Mesothelial cell of epicardium (in vitro differentiated cells): ENCODE data around the gene RTN4R. TPM values are rescaled to one million over a fixed set of nuclear protein-coding genes. Genes with fewer than 3 reads are reported as not detected.
A peak's percentile ranks its signal among the peaks of the same experiment; 100 is the strongest.

ENCODE experiments used
- DNase-seq, 2 experiments: peaks; one replicate each; pipeline ENCODE4 v3.0.0; 2021; ENCODE audit warnings: low spot score in 2 of 2; ENCODE audit not compliant: unreplicated experiment in 2 of 2
- H3K27ac Mint-ChIP-seq: 2 replicates; pipeline ENCODE4 v1.8.0; 2021; ENCODE audit warnings: mixed read lengths
- H3K27me3 Mint-ChIP-seq: 2 replicates; pipeline ENCODE4 v1.8.0; 2021; ENCODE audit warnings: low read depth, mixed read lengths
- H3K36me3 Mint-ChIP-seq: 2 replicates; pipeline ENCODE4 v1.8.0; 2021; ENCODE audit warnings: mixed read lengths
- H3K4me1 Mint-ChIP-seq: 2 replicates; pipeline ENCODE4 v1.8.0; 2021; ENCODE audit warnings: mixed read lengths
- H3K4me3 Mint-ChIP-seq: 2 replicates; pipeline ENCODE4 v1.8.0; 2021; ENCODE audit warnings: mild to moderate bottlenecking, moderate library complexity, mixed read lengths
- H3K9me3 Mint-ChIP-seq: 2 replicates; pipeline ENCODE4 v1.8.0; 2021; ENCODE audit warnings: mixed read lengths
- total RNA-seq: library from RNA; stranded (reverse); gene quantifications from 3 replicates; pipeline ENCODE4 v1.2.1, GENCODE V29; 2021
- TF ChIP-seq, protein P1 (sequence below): fragments of 200-600 bp; sonication (generic); IDR thresholded peaks from one replicate; pipeline ENCODE4 v1.5.0; 2021; ENCODE audit warnings: antibody characterized with exemption; ENCODE audit not compliant: unreplicated experiment

RTN4R gene
- total RNA-seq, 1 donor from 2014 or later = 10.0 TPM

DNA sequence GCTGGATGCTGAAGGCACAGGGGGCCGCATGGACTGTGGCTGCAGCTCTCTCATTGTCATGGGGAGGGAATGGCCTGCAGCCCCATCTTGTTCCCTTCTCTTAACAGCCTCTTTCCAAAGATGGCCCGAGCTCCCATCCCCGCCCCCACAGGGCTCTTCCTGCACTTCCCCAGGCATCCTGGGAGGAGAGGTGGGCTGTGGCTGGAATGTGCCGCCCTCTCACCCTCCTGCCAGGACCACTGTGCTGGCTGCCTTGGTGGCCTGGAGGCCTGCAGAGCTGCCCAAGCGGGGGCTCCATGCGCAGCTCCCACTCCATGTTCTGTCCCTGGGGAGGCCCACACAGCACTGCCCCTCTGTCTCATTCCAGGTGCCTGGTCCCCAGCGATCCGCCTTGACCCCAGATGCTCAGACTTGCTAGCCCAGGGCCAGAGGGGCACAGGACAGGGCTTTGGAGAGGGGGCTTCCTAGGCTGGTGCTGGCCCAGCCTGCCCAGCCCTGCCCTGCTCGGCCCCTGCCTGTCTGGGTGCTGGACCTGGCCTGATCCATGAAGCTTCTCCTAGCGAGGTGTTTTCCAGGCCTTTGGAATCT is 56.6 kb downstream of the RTN4R start:
- Mint-ChIP-seq H3K4me1 (peaks cover 10% of the 10 kb centered on the region), H3K9me3 (no peaks in the 10 kb centered on the region), H3K4me3 (no peak overlapping the region), H3K36me3 (no peaks in the 10 kb centered on the region), H3K27ac (no peak overlapping the region), H3K27me3 (peaks cover 2% of the 10 kb centered on the region)
- TF ChIP-seq, protein P1, sequence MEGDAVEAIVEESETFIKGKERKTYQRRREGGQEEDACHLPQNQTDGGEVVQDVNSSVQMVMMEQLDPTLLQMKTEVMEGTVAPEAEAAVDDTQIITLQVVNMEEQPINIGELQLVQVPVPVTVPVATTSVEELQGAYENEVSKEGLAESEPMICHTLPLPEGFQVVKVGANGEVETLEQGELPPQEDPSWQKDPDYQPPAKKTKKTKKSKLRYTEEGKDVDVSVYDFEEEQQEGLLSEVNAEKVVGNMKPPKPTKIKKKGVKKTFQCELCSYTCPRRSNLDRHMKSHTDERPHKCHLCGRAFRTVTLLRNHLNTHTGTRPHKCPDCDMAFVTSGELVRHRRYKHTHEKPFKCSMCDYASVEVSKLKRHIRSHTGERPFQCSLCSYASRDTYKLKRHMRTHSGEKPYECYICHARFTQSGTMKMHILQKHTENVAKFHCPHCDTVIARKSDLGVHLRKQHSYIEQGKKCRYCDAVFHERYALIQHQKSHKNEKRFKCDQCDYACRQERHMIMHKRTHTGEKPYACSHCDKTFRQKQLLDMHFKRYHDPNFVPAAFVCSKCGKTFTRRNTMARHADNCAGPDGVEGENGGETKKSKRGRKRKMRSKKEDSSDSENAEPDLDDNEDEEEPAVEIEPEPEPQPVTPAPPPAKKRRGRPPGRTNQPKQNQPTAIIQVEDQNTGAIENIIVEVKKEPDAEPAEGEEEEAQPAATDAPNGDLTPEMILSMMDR = no peak
- no peak for DNase-seq

DNA sequence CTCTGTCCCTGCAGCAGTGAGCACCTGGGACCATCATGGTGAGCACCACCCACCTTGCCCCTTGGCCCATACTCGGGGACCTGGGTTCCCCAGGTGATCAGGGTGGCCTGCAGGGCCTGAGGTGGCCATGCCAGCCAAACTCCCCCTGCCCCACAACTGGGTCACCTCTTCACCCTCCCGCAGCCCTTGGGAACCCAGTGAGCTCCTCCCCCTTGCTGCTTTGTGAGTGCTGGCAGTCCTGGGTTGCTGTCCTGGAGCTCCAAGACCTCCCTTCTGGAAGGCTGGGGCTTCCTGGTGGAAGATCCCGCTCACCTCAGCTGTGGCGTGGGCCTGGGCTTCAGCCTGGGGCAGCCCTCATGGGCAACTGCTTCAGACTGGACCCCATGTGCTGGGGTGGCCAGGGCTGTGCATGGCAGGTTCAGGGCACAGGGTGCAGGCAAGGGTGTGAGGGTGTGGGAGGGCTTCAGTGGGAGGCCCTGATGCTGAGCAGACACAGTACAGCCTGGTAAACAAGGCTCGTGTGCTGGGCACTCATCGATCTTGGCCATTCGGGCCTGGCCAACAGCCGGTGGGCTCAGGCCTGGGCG is 57.6 kb downstream of the RTN4R start:
- Mint-ChIP-seq H3K27ac (no peak overlapping the region), H3K4me3 (no peak overlapping the region), H3K27me3 (peaks cover 2% of the 10 kb centered on the region), H3K36me3 (no peaks in the 10 kb centered on the region), H3K9me3 (no peaks in the 10 kb centered on the region), H3K4me1 (peaks cover 19% of the 10 kb centered on the region)
- DNase-seq = no peak
- TF ChIP-seq, protein P1 = no peak

DNA sequence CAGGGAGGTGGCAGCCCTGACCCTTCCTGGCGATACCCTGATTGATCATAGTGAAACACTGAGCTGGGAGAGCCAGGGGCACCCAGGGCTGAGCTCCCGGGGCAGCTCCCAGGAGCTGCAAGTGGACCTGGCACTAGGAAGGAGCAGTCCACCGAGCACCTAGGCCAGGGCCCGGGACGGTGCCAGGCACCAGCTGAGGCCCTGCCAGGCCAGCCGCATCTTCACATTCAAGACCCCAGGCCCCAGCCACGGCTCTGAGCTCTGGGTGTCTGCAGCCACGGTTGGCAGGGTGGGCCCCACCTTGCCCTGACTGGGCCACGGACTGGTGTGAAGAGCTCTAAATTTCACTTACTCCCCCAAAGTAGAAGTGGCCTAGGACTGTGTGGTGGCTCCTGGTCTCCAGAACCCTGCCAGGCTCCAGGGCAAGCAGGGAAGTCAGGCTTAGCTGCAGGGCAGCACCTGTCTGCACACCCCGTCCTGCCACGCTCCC is 58.3 kb downstream of the RTN4R start:
- H3K4me1 Mint-ChIP-seq = peaks cover 27% of the 10 kb centered on the region
- TF ChIP-seq, protein P1 = no peak
- no peak overlapping the region for H3K4me3 Mint-ChIP-seq
- peaks cover 2% of the 10 kb centered on the region for H3K27me3 Mint-ChIP-seq
- no peak overlapping the region for H3K27ac Mint-ChIP-seq
- DNase-seq = no peak
- no peaks in the 10 kb centered on the region for H3K9me3 Mint-ChIP-seq
- no peaks in the 10 kb centered on the region for H3K36me3 Mint-ChIP-seq

DNA sequence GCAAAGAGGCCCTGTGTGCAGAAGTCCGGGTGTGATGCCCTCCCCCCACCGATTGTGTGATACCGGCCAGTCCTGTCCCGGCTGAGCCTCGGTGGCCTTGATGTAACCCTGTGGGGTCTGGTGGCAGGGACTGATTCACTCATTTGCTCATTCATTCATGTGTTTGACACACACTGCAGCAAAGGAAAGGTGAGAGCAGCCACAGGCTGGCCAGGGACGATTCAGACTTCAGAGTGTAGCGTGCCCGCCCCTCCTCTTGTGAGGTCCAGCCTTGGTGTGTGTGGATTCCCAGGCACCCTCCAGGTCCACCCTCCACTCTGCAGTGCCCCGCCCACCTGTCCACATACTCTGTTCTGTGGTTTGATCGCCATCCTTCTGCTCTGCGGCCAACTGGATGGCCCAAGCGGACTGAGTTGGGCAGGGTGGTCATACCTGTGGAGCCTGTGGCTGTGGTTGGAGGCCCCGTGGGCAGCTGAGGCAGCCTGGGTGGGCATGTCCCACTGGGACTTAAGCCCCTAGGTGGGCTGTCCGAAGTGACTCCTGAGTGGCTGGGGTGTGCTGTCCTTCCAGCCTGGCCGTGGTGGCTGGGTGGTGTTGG is 59.3 kb downstream of the RTN4R start:
- no peak overlapping the region for H3K27ac Mint-ChIP-seq
- no peaks in the 10 kb centered on the region for H3K27me3 Mint-ChIP-seq
- peaks cover 37% of the 10 kb centered on the region for H3K4me1 Mint-ChIP-seq
- no peaks in the 10 kb centered on the region for H3K9me3 Mint-ChIP-seq
- TF ChIP-seq, protein P1 = no peak
- DNase-seq = no peak
- no peaks in the 10 kb centered on the region for H3K36me3 Mint-ChIP-seq
- H3K4me3 Mint-ChIP-seq = no peak overlapping the region

DNA sequence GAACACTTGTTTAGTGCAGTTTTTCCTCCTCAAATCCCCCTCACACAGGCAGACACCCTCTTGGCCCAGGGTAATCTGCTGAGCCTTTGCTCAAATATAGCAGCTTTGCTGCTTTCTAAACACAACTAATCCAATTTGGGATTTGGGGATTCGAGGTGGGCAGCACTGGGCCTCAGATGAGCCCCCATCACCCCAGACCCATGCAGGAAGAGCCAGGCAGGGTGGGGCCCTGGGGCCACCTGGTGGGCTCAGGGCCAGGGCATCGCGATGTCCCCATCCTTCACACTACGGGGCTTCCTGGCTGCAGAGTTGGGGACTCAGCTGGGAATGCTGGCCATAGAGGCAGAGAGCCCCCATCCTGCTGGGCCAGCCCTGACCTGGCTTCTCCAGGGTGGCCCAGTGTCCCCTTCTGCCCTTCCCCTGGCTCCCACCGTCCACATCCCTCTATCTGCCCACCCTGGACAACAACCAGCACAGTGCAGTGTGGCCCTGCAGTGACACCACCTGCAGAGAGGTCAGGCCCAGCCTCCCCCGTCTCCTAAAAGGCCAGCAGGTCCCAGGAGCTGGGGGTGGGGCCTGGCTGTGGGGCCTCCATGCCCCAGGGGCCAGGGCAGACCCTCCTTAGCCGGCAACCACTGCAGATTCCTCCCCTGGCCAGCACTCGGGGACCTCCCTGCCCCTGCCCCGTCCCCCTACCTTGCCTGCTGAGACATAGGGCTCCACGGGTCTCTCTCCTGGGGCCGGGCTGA is 60.7 kb downstream of the RTN4R start:
- Mint-ChIP-seq H3K36me3 (no peaks in the 10 kb centered on the region), H3K27ac (peak overlapping the region; percentile 71), H3K27me3 (no peaks in the 10 kb centered on the region), H3K4me1 (peaks cover 47% of the 10 kb centered on the region), H3K4me3 (peak overlapping the region; percentile 73), H3K9me3 (no peaks in the 10 kb centered on the region)
- DNase-seq = no peak
- TF ChIP-seq, protein P1 = no peak
